NCI-H446 treated with DMSO at 0.1 percent for 48 hours (cell line): Measurements from ENCODE around the gene POC1B.

Source experiments
- DNase-seq: peaks from one replicate; lab custom pipeline; 2025; lab: John Stamatoyannopoulos, UW

Gene POC1B

DNA sequence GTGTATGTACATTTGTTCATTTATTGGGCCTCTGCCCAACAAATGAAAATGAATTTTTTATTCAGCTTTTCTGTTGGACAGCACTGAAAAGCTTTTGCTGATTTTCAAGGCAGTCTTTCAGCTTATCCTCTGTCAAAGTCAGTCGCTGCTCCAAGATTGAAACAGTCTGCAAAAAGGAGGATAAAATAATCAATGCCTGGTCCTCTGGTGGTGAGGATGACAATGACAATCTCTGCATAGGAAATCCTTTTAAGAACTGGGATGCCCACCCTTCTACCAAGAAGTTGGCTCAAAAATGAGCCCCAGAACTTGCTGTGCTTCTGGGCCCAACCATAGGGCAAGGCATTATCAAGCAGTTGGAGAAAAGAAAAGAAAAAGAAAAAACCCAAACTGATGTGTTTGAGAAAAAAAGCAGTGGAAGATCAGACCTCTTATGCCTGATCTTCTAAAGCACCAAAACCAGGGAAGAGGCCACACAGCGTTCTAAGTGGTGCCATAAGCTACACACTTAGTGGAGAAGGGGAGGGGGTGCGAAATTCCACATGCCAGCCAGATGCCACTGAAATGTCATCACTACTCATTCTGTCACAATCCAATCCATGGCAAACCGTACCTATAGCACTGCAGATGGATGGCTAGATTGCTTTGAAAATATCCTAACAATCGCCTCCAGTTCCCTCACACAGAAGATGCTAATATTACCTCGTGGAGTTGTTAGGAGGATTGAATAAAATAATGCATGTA lies 104.6 kb downstream of the POC1B start:
- DNase-seq: no peak

- DNase-seq: no peak
These were observed 107.5 kb downstream of the POC1B start for GRCh38 chr12:89418228-89418910.

DNA sequence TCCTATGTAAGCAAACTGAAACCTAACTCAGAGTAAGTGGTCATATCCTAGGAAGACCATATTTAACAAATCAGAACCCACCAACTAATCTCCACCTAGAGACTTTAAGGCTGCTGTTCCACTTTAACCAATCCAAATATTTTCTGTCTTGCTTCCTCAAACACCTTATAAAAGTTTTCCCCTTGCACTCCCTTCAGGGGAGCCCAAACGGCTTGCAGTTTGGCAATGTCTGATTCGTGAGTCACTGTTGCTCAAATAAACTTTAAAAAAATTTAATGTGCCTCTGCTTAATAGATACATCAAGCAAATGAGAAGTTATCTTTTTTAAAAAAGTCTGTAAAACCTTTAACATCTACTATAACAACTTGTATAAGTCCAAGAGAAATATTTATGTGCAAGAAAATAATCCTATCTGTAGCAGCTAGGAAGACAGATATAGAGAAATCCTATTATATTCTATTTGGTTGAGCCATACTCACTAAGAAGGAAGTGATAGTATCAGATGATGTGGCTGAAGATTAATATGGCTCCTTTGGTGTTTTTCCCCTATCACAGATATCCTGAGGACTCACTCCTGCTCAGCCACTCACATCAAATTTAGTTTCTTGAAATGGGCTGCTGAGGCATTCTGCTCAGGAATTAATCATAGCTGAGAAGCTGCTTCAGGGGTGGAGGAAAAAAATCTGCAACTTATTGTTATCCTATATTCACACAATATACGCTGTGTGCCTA lies 108.4 kb downstream of the POC1B start:
- no peak for DNase-seq

- DNase-seq: no peak
These were observed 109.6 kb downstream of the POC1B start for GRCh38 chr12:89416049-89416792.

DNA sequence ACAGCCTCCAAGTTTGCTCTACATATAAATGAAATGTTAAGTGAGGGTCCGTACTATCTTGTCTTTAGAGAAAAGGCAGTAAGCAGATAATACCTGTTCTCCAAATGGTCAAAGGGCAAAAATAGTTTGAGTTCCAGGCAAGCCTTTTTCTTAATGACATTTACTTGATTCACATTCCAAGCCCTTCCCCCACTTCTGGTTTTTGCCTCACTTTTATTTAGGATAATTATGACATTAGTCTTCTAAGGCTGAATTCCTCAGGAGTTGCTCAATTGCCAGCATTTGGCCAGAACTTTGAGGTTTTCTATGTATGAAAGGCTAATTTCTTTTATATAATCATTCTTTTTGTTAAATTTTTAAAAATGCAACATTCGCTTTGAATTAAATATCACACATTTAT lies 111.0 kb downstream of the POC1B start:
- DNase-seq: no peak

DNA sequence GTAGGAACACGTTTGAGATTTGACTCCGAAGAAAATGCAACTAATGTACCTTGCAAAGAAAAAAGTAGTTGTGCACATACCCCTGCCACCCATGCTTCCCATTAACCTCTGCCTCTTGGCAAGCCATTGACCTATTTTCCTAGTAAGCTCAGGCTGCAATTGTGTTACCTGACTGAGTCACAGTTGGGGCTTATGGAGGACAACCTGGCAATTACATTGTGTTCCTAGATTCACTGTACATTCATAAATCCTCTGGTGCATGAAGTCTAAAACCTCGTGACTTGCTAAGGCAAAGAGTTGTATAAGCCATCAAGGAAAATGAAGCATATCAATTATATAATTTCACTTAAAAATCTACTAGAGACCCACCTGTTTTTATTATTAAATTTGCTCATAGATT lies 111.5 kb downstream of the POC1B start:
- DNase-seq: no peak

- DNase-seq: no peak
These were observed 112.6 kb downstream of the POC1B start for GRCh38 chr12:89413234-89413633.

- no peak for DNase-seq
These were observed 113.2 kb downstream of the POC1B start for GRCh38 chr12:89412665-89413064.

- DNase-seq: no peak
These were observed 114.0 kb downstream of the POC1B start for GRCh38 chr12:89411846-89412245.

DNA sequence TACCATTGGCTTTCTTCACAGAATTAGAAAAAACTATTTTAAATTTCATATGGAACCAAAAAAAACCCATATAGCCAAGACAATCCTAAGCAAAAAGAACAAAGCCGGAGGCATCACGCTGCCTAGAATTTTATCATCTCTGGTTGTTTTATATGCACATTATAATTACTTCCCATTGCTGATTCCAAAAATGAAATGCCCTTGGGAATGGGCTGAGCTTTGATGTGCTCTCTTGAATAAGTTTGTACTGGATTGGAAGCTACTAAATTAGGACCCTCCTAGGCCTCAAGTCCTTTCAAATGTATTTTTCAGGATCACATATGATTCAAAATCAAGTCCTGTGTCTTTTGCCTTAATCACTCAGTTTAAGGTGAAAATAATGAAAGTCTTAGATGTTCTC lies 114.6 kb downstream of the POC1B start:
- DNase-seq: no peak

DNA sequence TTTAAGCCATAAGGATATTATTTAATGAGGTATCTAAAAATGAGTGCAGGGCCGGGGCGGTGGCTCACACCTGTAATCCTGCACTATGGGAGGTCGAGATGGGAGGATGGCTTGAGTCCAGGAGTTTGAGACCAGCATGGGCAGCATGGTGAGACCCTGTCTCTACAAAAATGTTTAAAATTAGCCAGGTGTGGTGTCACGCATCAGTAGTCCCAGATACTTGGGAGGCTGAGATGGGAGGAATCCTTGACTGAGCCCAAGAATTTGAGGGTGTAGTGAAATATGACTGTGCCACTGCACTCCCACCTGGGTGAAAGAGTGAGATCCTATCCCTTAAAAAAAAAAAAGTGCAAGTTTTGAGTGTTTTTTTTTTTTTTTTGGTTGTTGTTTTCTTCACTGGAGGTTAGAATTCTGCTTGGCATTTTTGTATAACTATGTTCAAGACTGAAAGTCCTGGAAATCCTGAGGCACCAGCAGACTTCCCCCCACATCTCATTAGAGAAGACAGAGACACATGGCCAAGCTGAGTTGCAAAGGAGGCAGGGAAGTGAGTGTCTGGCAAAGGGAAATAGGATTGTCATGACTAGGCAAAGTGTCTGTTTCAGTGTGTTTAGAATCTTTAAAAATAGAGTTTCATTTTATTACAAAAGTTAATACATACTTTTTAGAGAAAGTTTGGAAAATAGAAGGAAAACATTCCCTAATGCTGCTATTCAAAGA lies 120.1 kb downstream of the POC1B start:
- no peak for DNase-seq

GRCh38 chr12:89401433-89402058 lies 124.3 kb downstream of the POC1B start:
- DNase-seq: no peak

- DNase-seq: no peak
These were observed 125.4 kb downstream of the POC1B start for GRCh38 chr12:89400415-89400814.

DNA sequence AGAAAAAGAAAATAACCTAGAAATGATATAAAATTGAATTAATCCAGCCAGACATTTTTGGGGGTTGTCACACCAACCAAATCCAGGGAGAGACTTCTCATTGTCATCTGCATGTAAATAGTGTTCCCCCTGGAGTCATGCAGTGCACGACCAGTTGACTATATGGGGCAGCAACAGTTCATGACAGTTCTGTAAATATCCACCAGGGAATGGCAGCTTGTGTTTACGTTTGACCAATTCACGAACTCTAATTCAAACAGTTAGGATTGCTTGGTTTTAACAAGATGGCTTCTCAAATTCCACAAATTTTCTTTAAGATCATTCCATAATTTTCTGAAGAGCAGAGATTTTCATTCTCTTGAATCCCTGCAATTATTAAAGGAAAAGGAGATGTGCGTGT lies 130.1 kb downstream of the POC1B start:
- DNase-seq: no peak

DNA sequence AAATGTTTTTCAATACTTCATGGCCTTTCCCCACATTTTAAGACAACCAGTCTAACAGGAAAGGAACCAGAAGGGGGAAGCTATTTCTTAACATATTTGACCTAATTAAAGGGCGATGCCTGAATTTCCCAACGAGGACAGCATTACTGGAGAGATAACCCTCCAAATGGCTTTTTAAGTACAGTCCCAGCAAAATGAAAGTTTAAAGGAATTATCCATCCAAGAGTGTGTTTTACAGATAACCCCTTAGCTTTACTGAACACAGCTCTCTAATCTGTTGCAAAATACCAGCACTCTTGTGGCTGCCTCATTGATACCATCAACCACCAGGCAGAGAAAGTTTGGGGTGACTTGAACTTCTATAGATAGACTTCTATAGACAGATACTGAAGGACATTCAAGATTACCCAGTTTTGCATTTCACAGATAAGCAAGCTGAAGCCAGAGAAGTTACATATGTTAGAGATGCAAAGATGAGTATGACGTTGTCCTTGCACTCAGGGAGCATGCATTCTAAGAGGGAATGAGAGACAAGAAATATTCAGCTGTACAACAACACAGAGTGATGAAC lies 132.2 kb downstream of the POC1B start:
- no peak for DNase-seq

DNA sequence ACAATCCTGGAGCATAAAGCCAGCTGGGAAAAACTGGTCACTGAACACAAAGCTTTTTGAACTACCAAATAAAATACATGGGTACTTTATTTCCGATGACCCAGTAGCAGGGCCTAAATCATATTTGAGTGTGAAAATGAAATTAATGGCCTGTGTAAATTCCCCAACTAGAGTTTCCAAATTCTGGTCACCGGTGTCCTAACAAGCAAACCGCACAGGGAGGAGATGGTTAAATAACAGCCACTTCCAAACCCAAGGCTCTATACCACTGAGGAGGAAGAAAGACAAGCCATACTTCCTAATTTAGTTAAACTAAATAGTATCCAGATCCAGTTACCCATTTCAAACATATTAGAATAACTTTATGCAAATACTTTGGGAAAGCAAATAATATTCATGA lies 133.5 kb downstream of the POC1B start:
- no peak for DNase-seq

DNA sequence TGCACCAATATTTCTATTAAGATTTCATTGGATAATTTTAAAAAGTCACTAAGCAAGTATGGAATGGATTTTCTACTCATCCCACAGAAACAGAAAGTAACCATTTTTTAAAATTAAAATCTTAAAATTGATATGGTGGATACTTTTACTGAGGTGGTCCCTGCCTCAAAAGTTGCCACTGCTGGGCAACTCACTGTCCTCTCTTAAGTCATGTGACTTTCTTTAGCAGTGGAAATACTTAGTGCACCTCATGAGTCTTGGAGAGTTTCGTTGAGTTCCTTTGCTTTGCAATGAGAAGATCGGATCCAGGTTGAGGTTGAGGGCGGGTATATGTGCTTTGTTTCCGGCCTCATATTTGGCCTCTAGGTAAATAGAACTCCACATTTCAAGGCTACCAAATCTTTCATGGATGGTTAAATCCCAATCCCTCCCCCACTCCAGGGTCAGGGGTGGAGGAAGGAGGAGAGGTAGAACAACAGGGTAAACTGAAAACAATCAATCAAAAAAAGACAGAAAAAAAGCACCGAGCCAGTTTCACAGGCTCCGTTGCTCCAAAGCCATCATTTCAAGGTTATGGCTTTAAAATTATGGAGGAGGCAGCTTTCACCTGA lies 134.0 kb downstream of the POC1B start:
- DNase-seq: no peak

GRCh38 chr12:89390802-89391673 lies 134.8 kb downstream of the POC1B start:
- DNase-seq: no peak
